KOPT-K1 (cell line): ENCODE data around the gene TMBIM1.
A peak's percentile ranks its signal among the peaks of the same experiment; 100 is the strongest.
"Not testable (repeated sequence)": the region's sequence is repeated elsewhere in the genome, so short reads cannot be mapped to it uniquely, and the experiment has no call there.

Source experiments
- H3K27ac ChIP-seq: fragments of 200-600 bp; sonication (generic); 2 replicates; pipeline ENCODE4 v1.5.1; 2016; ENCODE audit warnings: antibody characterized with exemption, mild to moderate bottlenecking, low read depth, low read length; ENCODE audit not compliant: poor library complexity, severe bottlenecking
- H3K36me3 ChIP-seq: fragments of 200-600 bp; sonication (generic); 2 replicates; pipeline ENCODE4 v1.5.1; 2017; ENCODE audit warnings: antibody characterized with exemption, mild to moderate bottlenecking, low read length, moderate library complexity; ENCODE audit not compliant: insufficient read depth
- H3K9me3 ChIP-seq: fragments of 200-600 bp; sonication (generic); 2 replicates; pipeline ENCODE4 v1.5.1; 2017; ENCODE audit warnings: antibody characterized with exemption, low read length, mild to moderate bottlenecking; ENCODE audit not compliant: insufficient read depth, poor library complexity, severe bottlenecking

Gene TMBIM1

DNA sequence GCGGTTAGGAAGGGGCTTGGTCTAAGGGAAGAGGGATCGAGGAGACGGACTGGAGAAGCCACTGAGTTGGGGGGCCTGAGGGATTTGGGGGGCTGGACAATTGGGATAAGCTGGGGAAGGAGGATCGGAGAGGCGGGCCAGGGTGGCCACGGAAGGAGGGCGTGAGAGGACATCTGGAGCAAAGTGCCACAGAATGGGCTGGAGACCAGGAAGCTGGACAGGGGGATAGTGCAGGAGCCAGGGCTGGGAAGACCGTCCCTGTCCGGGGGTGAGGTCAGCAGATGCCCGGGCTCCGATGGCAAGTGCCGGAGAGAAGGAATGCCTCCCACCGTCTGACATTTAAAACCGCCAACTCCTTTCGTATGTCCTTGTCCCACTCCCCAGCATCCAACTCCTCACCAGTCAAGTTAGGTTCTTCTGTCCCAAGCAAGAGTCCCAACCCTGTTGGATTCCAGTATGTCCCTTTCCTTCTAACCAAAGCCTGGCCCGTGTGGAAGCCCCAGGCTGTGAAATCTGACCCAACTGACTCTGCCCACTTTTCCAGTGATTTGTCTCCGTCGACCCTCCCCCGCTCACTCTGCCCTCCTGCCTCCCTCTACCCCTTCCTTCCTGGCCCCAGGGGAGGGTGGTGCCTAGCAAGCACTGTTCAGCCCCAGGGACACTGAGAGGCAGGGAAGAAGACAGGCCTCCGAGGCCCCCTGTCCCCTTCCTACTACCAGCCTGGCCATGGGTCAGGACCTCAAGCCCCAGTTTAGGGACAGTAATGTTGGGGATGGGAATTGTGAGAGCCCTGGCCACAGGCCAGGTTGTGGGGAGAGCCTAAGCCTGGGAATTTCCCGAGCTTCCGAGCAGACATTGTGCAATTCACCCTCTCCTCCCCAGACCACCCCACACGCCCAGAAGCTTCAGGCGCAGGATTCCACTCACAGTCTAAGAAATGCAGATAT lies 31.5 kb upstream of the TMBIM1 start:
- Histone ChIP-seq H3K27ac (peak overlapping the region; percentile 54), H3K36me3 (no peaks in the 10 kb centered on the region), H3K9me3 (no peaks in the 10 kb centered on the region)

DNA sequence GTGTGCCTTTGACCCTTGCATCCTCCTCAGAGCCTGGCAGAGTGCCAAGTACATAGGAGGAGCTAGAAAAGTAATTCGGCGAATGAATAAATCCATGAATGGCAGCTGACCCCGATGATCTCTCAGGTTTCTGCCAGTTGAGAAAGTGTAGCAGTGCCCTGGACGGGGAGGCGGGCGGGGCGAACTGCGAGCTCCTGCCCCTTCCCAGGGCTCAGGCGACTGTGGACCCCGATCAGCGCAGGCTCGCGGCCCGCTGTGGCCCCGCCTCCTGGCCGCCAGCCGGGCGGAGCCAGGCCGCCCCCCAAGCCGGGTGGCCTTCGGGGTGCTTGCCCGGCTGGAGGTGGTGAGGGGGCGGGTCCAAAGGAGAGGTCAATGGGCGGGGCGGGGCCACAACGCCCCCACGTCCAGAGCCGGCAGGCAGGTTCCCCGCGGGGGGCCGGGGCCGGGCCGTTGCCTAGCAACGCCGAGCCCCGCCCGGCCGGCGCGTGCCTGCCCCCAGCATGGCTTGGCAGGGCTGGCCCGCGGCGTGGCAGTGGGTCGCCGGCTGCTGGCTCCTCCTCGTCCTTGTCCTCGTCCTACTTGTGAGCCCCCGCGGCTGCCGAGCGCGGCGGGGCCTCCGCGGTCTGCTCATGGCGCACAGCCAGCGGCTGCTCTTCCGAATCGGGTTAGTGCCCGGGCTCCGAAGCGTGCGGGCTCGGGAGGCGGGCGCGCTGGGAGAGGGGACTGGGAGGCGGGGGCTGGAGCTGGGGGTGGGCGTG lies 30.6 kb upstream of the TMBIM1 start:
- H3K9me3 ChIP-seq = no peaks in the 10 kb centered on the region
- no peaks in the 10 kb centered on the region for H3K36me3 ChIP-seq
- peak overlapping the region; percentile 54 for H3K27ac ChIP-seq

DNA sequence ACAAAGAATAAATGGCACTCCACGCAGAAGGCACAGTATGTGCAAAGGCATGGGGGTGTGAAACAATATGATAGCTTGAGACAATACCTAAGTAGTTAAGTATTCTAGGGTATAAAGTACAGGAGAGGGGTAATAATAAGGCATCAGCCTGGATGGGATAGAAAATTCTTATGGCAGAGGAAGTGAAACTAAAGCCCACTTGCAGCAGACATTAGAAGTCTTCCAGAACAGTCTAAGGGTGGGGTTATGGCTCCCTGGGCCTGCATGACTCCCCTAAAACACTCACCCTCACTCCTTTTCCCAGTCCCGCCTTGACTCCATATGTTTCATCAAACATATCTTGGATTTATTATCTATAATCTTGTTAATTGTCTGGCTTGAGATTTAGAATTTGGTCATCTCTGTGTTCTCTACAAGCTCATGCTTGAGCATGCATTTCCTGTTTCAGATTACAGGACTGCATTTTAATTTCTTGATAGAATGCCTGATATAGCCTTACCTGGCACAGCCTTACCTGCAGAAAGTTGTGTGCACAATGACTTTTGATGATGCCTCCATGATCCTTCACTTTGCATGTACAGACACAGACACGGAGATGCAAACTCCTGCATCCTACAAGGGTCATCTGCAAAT lies 28.5 kb upstream of the TMBIM1 start:
- H3K27ac ChIP-seq = no peak overlapping the region
- no peaks in the 10 kb centered on the region for H3K9me3 ChIP-seq
- H3K36me3 ChIP-seq = no peaks in the 10 kb centered on the region

DNA sequence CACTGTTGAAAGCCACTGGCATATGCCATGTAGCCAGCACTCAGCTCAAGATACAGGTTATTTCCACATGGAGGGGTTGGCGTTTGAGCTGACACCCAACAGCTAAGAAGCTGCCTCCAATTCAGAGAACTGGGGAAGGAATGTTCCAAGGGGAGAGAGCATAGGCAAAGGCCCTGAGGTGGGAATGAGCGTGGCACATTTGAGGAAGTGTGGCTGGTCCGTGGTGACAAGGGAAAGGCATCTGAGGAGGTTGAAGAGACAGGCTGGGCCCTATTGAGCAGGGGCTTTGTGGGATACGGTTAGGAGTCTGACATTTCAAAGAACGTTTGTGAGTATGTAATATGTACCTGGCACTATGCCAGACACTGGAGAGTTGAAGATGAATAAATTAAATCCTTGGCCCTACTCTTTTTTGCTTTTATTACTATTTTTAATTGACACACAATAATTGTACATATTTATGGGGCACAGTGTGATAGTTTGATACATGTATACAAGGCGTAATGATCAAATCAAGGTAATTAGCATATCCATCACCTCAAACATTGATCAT lies 27.6 kb upstream of the TMBIM1 start:
- Histone ChIP-seq H3K27ac (no peak overlapping the region), H3K9me3 (no peaks in the 10 kb centered on the region), H3K36me3 (no peaks in the 10 kb centered on the region)

DNA sequence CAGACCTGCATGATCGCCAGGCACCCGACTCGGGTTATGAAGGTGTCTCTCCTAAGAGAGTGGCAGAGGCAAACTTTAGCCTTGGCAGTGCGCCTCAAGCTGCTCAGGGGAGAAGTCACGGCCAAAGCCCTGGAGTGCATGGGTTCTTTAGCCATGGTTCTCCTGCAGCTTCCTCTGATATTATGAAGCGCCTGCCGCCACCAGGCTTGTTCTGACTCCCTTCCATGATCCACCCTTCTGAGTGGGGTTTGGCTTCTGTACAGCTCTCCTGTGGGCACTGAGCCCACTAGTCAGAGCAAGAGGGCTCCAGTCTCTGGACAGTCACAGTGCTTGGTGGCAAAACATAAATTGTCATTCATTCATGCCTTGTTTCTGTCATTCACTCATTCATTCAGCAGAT lies 25.9 kb upstream of the TMBIM1 start:
- H3K27ac ChIP-seq = peak overlapping the region; percentile 86
- no peaks in the 10 kb centered on the region for H3K9me3 ChIP-seq
- no peaks in the 10 kb centered on the region for H3K36me3 ChIP-seq

DNA sequence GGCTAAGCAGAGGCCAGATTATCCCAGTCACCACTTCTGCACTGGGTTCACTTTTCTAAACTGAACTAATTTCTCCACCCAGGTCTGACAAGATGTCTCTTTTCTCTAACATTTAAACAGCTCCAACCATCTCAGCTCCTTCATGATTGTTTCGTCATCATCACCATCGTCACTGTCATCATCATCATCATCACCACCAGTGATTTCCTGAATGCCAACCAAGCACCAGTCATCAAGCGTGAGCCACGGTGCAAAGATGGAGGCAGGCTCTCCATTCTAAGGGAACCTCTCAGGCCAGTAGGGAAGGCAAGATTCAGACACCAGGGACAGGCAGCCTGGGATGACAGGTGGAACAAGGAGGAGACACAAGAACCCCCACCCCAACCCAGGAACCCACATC lies 25.5 kb upstream of the TMBIM1 start:
- peak overlapping the region; percentile 86 for H3K27ac ChIP-seq
- H3K9me3 ChIP-seq = no peaks in the 10 kb centered on the region
- H3K36me3 ChIP-seq = no peaks in the 10 kb centered on the region

DNA sequence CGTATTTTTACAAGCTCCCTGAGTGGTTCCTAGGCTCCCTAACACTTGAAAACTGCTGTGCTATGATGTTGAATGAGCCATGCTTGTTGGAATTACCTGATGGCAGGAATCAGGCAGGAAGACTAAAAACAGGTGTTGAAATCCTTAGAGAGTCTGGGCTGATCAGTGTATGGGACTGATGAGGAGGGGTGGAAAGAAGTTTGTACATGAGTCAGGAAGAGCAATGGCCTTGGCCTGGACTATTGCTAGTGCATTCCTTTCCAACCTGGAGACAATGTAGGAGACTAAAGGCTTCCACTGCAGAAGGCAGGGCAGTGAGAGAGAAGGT lies 25.0 kb upstream of the TMBIM1 start:
- peak overlapping the region; percentile 86 for H3K27ac ChIP-seq
- no peaks in the 10 kb centered on the region for H3K36me3 ChIP-seq
- H3K9me3 ChIP-seq = no peaks in the 10 kb centered on the region

DNA sequence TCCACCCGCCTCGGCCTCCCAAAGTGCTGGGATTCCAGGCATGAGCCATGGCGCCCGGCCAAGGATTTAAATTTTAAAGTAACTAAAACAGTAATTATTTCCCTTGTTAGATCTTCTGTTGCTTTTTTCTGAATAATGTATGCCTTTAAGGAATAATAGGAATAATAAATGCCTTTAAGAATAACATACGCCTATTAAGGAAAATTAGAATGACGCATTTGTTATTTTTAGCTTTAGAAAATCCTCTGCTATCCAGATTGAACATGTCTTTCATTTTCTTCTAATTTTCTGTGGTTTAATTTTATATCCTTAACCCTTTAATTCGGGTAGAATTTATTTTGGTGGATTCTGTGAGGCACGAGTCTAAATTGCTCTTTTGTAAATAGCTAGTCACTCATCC lies 23.1 kb upstream of the TMBIM1 start:
- Histone ChIP-seq H3K9me3 (no peaks in the 10 kb centered on the region), H3K36me3 (no peaks in the 10 kb centered on the region), H3K27ac (peak overlapping the region; percentile 86)

DNA sequence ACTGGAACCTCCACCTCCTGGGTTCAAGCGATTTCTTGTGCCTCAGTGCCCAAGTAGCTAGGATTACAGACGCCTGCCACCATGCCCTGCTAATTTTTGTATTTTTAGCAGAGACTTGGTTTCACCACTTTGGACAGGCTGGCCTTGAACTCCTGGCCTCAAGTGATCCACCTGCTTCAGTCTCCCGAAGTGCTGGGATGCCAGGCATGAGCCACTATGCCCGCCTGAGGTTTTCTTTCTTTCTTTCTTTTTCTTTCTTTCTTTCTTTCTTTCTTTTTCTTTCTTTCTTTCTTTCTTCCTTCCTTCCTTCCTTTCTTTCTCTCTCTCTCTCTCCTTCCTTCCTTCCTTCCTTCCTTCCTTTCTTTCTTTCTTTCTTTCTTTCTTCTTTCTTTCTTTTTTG lies 22.5 kb upstream of the TMBIM1 start:
- H3K27ac ChIP-seq, H3K9me3 ChIP-seq, H3K36me3 ChIP-seq: not testable (repeated sequence)

DNA sequence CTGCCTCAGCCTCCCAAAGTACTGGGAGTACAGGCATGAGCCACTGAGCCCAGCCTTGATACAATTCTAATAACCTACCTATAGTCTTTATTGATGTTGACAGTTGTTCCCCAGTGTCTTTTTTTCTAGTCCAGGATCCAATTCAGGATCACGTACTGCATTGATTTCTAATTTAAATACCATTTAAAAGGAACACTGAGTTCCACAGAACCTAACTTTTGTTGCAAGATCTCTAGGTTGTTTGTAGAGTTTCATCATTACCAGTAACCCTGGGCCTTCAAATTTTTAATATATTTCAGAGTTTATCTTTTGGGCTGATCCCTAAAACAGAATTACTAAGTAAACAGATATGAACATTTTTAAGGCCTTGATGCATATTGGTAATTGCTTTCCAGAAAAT lies 21.1 kb upstream of the TMBIM1 start:
- H3K27ac ChIP-seq = no peak overlapping the region
- no peaks in the 10 kb centered on the region for H3K36me3 ChIP-seq
- H3K9me3 ChIP-seq = no peaks in the 10 kb centered on the region

DNA sequence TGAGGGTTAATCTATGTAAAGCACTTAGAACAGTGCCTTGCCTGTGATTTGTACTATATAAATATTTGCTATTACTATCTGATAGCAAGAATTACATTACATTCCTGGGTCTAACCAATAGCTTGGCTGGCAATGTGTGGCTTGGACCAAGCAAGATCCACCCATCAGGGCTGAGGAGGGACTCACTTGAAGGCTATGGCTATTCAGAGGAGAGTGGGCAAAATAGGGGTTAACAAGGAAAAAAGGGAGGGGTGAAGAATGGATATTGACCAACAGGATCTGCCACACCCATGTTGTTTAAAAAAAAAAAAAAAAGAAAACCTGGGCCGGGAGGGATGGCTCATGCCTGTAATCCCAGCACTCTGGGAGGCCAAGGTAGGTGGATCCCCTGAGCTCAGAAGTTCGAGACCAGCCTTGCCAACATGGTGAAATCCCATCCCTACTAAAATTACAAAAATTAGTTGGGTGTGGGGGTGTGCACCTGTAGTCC lies 20.0 kb upstream of the TMBIM1 start:
- Histone ChIP-seq H3K27ac (no peak overlapping the region), H3K9me3 (no peaks in the 10 kb centered on the region), H3K36me3 (no peaks in the 10 kb centered on the region)

DNA sequence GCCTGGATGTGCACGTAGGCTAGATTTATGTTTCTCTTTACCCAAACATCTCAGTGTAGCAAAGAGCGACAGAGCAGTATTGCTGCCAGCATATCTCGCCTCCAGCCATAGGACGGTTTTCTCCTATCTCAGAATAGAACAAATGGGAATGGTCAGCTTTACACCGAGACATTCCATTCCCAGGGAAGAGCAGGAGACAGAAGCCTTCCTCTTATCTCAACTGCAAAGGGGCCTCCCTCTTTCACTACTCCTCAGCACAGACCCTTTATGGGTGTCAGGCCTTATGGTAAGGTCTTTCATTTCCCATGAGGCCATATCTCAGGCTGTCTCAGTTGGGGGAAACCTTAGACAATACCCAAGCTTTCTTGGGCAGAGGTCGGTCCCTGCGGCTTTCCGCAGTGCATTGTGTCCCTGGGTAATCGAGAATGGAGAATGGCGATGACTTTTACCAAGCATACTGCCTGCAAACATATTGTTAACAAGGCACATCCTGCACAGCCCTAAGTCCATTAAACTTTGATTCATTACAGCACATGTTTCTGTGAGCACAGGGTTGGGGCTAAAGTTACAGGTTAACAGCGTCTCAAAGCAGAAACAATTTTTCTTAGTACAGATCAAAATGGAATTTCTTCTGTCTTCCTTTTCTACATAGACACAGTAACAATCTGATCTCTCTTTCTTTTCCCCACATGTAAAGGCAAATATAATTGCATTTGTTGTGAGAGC lies 19.4 kb upstream of the TMBIM1 start:
- not testable (repeated sequence) for H3K36me3 ChIP-seq, H3K9me3 ChIP-seq, H3K27ac ChIP-seq

DNA sequence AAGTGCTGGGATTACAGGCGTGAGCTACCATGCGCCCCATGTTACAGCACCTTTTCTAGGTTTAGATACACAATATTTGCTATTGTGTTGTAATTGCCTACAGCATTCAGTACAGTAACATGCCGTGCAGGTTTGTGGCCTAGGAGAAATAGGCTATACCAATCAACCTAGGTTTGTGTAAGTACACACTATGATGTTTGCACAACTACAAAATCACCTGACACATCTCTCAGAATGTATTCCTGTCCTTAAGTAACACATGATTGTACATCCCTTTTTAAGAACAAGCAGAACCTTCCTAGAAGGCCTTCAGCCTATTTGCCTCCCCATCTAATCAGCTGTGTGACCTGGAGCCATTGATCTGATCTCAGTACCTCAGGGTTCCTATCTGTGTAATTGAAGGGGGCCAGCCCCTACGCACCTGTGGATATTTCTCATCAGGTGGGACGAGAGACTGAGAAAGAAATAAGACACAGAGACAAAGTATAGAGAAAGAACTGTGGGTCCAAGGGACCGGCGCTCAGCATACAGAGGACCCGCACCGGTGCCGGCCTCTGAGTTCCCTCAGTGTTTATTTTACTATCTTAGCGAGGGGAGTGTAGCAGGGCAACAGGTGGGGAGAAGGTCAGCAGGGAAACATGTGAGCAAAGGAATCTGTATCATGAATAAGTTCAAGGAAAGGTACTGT lies 18.7 kb upstream of the TMBIM1 start:
- no peaks in the 10 kb centered on the region for H3K36me3 ChIP-seq
- no peak overlapping the region for H3K27ac ChIP-seq
- no peaks in the 10 kb centered on the region for H3K9me3 ChIP-seq

DNA sequence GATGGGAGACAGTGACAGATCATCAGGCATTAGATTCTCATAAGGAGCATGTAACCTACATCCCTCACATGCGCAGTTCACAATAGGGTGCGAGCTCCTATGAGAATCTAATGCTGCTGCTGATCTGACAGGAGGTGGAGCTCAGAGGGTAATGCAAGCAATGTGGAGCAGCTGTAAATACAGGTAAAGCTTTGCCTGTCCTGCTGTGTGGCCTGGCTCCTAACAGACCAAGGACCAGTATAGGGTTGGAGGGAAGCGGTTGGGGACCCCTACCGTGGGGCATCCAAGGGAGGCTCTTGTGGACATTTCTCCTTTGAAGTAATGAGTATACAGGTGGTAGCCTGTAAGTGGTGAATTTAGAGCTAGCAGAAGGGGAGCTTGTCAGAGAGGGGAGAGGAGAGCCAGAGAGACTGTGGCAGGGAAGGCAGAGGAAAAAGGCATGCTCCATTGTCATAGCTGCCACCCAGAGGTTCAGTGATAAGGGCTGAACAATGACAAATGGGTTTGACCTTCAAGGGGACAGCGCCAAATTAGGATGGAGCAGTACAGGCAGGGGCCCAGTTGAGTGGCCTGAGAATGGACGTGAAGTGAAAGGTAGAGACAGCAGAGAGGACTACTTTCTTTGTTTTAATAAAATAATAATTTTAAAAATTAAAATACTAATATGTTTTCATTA lies 15.2 kb upstream of the TMBIM1 start:
- no peaks in the 10 kb centered on the region for H3K36me3 ChIP-seq
- H3K27ac ChIP-seq = no peak overlapping the region
- H3K9me3 ChIP-seq = no peaks in the 10 kb centered on the region
